Brain microvascular endothelial cell (primary cell): ENCODE measurements around the gene KCNQ1.

Experiments
- DNase-seq: peaks from one replicate; pipeline ENCODE4 v3.0.0-alpha.2; 2020
- H3K27ac ChIP-seq: fragments of 250-450 bp; sonication (Bioruptor Pico); 2 replicates; pipeline ENCODE4 v1.5.1; 2020; ENCODE audit warnings: mild to moderate bottlenecking, moderate library complexity
- H3K27me3 ChIP-seq: fragments of 250-450 bp; sonication (Bioruptor Pico); replicated peaks from 2 replicates; pipeline ENCODE4 v1.5.1; 2020; ENCODE audit warnings: mild to moderate bottlenecking
- H3K36me3 ChIP-seq: fragments of 250-450 bp; sonication (Bioruptor Pico); replicated peaks from 2 replicates; pipeline ENCODE4 v1.5.1; 2020; ENCODE audit warnings: mild to moderate bottlenecking
- H3K4me3 ChIP-seq: 2 replicates; pipeline ENCODE4 v1.5.1; 2011; ENCODE audit warnings: low read depth, mild to moderate bottlenecking, control low read depth, low read length, moderate library complexity
- in situ Hi-C: cut with HindIII; loops from 2 replicates; pipeline ENCODE4 v1.10.0; 2017; ENCODE audit warnings: low sequenced_read_pairs, low pct_ligation_motif_present
- TF ChIP-seq, protein P1 (sequence below): IDR thresholded peaks from 2 replicates; pipeline ENCODE4 v1.5.1; 2011; ENCODE audit warnings: low read depth, mild to moderate bottlenecking, moderate library complexity, low read length, control low read depth, inconsistent platforms; ENCODE audit errors: missing control alignments

Gene KCNQ1

DNA sequence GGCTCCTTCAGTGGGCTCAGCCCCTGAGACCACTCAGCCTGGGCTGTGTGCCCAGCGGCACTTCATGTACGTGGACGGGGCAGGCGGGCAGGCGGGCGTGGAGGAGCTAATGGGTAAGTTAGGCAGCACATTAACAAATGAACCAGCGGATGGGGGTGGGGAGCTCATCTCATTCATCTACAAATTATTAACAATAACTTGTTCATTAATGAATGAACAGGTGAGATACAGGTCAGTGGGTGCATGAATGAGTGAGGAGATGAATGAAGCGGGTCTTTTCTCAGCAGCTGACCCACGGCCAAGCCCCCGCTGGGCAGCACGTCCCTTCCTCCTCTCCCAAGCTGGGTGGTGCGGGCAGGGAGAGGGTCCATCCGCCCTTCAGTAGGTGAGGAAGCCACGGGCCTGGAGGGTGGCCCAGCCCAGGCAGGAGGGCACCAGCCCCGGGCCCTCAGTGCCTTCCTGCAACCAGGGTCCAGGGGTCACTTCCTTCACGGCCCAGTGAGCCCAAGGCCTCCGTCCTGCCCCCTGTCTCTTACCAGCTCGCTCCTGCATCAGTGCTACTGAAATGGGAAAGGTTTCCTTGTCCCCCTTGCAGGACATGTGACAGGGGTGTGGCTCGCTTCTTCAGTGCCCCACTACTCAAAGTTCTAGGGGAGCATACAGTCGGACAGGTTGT is 315.5 kb downstream of the KCNQ1 start:
- no peaks in the 10 kb centered on the region for H3K27me3 ChIP-seq
- TF ChIP-seq, protein P1, sequence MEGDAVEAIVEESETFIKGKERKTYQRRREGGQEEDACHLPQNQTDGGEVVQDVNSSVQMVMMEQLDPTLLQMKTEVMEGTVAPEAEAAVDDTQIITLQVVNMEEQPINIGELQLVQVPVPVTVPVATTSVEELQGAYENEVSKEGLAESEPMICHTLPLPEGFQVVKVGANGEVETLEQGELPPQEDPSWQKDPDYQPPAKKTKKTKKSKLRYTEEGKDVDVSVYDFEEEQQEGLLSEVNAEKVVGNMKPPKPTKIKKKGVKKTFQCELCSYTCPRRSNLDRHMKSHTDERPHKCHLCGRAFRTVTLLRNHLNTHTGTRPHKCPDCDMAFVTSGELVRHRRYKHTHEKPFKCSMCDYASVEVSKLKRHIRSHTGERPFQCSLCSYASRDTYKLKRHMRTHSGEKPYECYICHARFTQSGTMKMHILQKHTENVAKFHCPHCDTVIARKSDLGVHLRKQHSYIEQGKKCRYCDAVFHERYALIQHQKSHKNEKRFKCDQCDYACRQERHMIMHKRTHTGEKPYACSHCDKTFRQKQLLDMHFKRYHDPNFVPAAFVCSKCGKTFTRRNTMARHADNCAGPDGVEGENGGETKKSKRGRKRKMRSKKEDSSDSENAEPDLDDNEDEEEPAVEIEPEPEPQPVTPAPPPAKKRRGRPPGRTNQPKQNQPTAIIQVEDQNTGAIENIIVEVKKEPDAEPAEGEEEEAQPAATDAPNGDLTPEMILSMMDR = no peak

DNA sequence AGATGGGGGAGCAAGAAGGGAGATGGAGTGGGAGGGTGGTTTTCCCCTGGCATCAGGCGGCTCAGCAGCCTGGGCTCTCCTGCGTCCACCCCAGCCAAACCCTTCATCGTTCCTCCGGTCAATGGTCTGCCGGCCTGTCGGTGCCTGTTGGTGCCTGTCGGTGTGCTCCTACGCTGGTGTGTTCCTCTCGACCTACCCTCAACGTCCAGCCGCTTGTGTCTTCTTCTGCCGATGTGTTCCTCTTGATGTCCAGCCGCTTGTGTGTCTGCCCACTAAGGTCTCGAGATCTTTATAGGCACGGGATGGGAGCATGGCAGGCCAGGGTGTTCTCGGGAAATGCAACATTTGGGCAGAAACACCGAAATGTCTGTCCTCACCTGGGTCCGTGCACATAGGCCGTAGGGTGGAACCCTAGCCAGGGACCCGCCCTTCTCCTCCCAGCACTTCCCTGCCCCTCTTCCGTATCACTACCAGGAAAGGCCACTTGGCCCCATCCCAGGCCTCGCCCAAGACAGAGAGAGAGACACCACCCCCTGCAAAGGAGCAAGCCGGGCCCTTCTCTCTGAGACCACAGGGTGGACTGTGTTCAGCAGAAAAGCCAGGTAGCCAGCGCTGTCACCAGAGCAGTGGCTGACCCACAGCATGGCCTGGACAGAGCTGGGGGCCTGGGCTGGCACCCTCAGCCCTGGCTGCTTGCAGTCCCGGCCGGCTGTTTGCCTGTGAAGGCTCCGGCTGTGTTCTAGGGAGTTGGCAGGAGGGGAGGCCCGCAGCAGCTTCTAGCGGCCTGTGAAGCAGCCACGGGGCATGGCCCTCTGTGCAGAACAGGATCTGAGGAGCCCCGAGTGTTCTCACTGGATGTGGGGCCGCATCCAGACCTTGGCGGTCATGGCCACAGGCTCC is 316.6 kb downstream of the KCNQ1 start:
- Histone ChIP-seq H3K36me3 (no peaks in the 10 kb centered on the region), H3K27me3 (no peaks in the 10 kb centered on the region), H3K27ac (no peak overlapping the region), H3K4me3 (no peak overlapping the region)
- no peak for DNase-seq
- in situ Hi-C loops = no loop called here
- TF ChIP-seq, protein P1 = no peak

More for the DNA sequence above, 315.5 kb downstream of the KCNQ1 start:
- Histone ChIP-seq H3K4me3 (no peak overlapping the region), H3K27ac (no peak overlapping the region), H3K36me3 (no peaks in the 10 kb centered on the region)
- DNase-seq = no peak
- in situ Hi-C loops = no loop called here

DNA sequence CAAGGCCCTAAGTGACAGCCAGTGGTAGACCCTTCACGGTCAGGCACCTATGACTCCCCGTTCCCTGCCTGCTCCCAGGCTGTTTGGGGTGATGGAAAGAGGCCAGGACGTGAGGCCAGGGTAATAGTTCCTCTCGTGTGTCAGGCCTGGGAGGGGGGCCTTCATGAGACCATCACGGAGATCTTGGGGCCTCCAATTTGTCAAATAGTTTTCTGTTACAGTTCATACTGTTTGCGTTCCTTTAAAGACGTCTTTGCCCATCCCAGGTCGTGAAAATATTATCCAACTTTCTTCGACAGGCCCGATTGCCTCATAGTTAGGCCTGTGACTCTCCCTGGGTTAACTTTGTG is 317.2 kb downstream of the KCNQ1 start:
- in situ Hi-C loops = no loop called here
- TF ChIP-seq, protein P1 = no peak
- H3K36me3 ChIP-seq = no peaks in the 10 kb centered on the region
- H3K4me3 ChIP-seq = no peak overlapping the region
- H3K27ac ChIP-seq = no peak overlapping the region
- no peaks in the 10 kb centered on the region for H3K27me3 ChIP-seq
- DNase-seq = no peak

DNA sequence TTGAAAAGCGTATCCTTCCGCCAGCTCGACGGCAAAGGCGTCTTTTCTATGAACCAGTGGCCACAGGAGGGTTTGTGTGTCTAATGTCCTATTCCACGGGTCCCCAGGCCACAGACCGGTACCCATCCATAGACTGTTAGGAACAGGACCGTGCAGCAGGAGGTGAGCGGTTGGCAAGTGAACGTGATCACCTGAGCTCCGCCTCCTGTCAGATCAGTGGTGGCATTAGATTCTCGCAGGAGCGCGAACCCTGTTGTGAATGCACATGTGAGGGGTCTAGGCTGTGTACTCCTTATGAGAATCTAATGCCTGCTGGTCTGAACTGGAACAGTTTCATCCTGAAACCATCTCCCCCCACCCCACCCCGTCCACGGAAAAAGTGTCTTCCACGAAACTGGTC is 317.6 kb downstream of the KCNQ1 start:
- no peak for DNase-seq
- H3K27ac ChIP-seq = no peak overlapping the region
- no peak overlapping the region for H3K4me3 ChIP-seq
- in situ Hi-C loops = no loop called here
- H3K36me3 ChIP-seq = no peaks in the 10 kb centered on the region
- TF ChIP-seq, protein P1 = no peak
- H3K27me3 ChIP-seq = no peaks in the 10 kb centered on the region

DNA sequence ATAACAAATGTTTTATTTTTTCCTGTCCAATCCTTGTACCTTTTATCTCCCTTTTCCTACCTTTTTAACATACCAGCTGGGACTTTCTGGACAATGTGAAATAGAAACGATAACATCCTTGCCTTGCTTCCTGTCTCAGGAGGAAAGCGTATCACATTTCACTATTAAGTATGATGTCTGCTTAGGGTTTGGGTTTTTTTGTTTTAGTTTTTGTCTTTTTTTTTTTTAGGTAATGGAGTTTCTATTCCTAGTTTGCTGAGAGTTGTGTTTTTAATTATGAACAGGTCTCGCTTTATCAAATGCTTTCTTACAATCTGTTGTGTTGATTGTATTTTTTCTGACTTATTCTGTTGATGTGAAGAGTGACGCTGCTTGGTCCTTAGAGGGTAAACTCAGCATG is 319.2 kb downstream of the KCNQ1 start:
- TF ChIP-seq, protein P1 = no peak
- no peak overlapping the region for H3K27ac ChIP-seq
- in situ Hi-C loops = no loop called here
- no peak overlapping the region for H3K4me3 ChIP-seq
- no peaks in the 10 kb centered on the region for H3K27me3 ChIP-seq
- DNase-seq = no peak
- H3K36me3 ChIP-seq = no peaks in the 10 kb centered on the region
